ENCODE results near the gene GUCD1.
A peak's percentile ranks its signal among the peaks of the same experiment; 100 is the strongest.

The GUCD1 gene

DNA sequence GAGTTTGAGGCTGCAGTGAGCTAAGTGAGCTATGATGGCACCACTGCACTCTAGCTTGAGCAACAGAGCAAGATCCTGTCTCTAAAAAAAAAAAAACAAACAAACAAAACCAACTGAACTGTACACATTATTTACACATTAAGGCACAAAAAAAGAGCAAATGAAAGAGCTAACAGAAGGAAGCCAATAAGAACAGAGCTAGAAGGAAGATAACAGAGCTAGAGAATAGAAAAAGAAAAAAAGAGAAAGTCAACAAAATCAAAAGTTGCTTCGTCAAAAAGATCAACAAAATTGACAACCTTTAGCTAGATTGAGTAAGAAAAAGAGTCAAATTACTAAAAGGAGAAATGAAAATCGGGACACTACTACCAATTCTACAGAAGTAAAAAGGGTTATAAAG lies 25.0 kb downstream of the GUCD1 start:
- DNase-seq (ENCODE audit: low read depth, low spot score), result no peak
- H3K4me3 ChIP-seq (ENCODE audit: low read depth, low read length), result no peak overlapping the region
- ChIA-PET POLR2A (interaction anchor here (0.7 kb wide), 1 partner anchor 429 kb away, joined by 3 read pairs; no protein-coding TSS in a partner anchor), CTCF (interaction anchor here (0.6 to 6.0 kb wide), 7 partner anchors 8 to 206 kb away, joined by 3 to 39 read pairs (median 9); no protein-coding TSS in a partner anchor)
- TF ChIP-seq, protein P1, sequence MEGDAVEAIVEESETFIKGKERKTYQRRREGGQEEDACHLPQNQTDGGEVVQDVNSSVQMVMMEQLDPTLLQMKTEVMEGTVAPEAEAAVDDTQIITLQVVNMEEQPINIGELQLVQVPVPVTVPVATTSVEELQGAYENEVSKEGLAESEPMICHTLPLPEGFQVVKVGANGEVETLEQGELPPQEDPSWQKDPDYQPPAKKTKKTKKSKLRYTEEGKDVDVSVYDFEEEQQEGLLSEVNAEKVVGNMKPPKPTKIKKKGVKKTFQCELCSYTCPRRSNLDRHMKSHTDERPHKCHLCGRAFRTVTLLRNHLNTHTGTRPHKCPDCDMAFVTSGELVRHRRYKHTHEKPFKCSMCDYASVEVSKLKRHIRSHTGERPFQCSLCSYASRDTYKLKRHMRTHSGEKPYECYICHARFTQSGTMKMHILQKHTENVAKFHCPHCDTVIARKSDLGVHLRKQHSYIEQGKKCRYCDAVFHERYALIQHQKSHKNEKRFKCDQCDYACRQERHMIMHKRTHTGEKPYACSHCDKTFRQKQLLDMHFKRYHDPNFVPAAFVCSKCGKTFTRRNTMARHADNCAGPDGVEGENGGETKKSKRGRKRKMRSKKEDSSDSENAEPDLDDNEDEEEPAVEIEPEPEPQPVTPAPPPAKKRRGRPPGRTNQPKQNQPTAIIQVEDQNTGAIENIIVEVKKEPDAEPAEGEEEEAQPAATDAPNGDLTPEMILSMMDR (IDR thresholded peaks at IDR 0.05; ENCODE audit: insufficient read depth, low read length, missing control alignments), result no peak

DNA sequence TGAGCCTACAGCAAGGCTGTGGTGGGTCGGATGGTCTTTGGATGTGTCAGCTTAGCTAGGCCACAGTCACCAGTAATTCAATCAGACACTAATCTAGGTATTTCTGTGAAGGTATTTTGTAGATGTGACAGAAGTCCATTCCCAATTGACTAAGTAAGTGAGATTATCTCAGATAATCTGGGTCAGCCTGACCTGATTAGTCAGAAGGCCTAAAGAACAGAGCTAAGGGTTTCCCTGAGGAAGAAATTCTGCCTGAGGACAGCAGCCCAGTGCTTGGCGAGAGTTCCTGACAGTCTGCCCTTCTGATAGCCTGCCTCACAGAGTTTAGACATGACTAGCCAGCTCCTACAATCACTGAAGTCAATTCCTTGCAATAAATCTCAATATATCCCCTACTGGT lies 28.7 kb downstream of the GUCD1 start:
- ChIA-PET CTCF (interaction anchor here (0.6 to 7.9 kb wide), 32 partner anchors 8 to 335 kb away, joined by 3 to 122 read pairs (median 4); no protein-coding TSS in a partner anchor), POLR2A (no interaction called here)
- TF ChIP-seq, protein P1 (IDR thresholded peaks at IDR 0.05; ENCODE audit: insufficient read depth, low read length, missing control alignments), result no peak
- DNase-seq (ENCODE audit: low read depth, low spot score), result no peak
- H3K4me3 ChIP-seq (ENCODE audit: low read depth, low read length), result no peak overlapping the region

DNA sequence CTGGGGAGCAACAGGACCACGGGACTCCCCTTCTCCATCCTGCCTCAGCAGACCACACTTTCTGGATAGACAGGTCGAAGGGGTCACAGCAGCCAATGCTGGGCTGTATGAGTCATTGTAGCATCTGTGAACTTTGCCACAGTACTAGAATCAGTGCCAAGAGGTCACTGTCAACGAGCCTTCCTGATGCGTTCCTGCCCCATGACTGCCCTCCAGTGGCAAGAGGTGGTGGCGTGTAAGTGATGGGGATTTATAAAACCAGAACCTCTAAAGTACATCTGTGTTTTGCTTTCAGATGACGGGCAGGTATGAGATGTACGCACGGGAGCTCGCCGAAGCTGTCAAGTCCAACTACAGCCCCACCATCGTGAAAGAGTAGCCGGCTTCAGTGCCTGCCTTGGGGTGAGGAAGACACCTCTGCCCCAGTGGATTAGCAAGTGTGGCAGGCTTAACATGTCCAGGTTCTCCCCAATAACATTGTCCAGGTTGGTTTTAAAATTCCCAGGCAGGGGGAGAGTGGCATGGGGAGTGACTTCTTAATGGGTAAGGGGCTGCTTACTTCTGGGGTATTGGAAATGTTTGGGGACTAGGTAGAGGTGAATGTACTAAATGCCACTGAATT lies 29.4 kb downstream of the GUCD1 start:
- no peak overlapping the region for H3K4me3 ChIP-seq (ENCODE audit: low read depth, low read length)
- ChIA-PET POLR2A (interaction anchor here (0.6 kb wide), 1 partner anchor 1386 kb away, joined by 3 read pairs; no protein-coding TSS in a partner anchor), CTCF (interaction anchor here (0.6 to 7.9 kb wide), 30 partner anchors 8 to 334 kb away, joined by 3 to 122 read pairs (median 4); no protein-coding TSS in a partner anchor)
- no peak for DNase-seq (ENCODE audit: low read depth, low spot score)
- TF ChIP-seq, protein P1 (IDR thresholded peaks at IDR 0.05; ENCODE audit: insufficient read depth, low read length, missing control alignments), result peak; percentile 89

DNA sequence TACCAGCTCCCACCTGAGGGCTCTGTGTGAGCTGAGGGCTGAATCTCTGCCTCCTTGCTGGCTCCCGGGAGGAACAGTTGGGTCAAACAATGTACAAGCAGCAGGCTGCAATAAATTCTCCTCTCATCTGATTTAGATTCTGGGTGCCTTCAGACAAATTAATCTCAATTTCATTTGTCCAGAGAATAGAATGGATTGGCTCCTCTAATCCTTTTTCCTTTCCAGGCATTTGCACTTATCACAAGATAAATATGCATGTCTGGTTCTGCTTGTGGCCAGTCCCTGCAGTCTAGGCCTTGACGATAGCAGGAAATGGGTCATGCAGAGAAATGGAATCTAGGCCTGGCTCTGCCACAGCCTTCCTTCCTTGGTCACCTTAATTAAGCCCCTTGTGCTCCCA lies 31.1 kb downstream of the GUCD1 start:
- DNase-seq (ENCODE audit: low read depth, low spot score), result peak; percentile 55
- ChIA-PET POLR2A (no interaction called here), CTCF (interaction anchor here (0.7 to 7.9 kb wide), 10 partner anchors 9 to 200 kb away, joined by 3 to 122 read pairs (median 4); partner anchors contain the start of gene ADORA2A)
- no peak overlapping the region for H3K4me3 ChIP-seq (ENCODE audit: low read depth, low read length)
- TF ChIP-seq, protein P1 (IDR thresholded peaks at IDR 0.05; ENCODE audit: insufficient read depth, low read length, missing control alignments), result no peak

DNA sequence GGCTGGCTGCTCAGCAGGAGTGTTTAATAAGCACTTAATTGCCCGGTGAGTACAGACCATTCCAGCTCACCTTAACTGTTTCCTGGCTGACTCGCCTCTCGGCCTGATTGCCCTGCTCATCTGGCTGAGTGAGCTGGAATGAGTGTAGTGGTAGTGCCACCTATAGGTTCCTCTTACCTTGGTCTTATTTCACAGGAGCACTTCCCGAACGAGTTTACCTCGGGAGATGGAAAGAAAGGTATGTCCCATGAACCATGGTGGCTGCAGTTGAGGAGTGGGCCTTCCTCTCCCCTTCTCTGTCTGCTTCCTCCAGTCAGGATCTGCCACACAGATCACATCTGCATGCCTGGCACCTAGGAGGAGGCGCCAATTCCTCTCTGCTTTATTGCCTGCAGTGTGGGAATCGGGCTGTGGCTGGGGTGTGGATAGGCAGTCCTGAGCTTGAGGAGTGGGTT lies 33.1 kb downstream of the GUCD1 start:
- no peak for DNase-seq (ENCODE audit: low read depth, low spot score)
- POLR2A ChIA-PET, result no interaction called here
- TF ChIP-seq, protein P1 (IDR thresholded peaks at IDR 0.05; ENCODE audit: insufficient read depth, low read length, missing control alignments), result peak; percentile 32

DNA sequence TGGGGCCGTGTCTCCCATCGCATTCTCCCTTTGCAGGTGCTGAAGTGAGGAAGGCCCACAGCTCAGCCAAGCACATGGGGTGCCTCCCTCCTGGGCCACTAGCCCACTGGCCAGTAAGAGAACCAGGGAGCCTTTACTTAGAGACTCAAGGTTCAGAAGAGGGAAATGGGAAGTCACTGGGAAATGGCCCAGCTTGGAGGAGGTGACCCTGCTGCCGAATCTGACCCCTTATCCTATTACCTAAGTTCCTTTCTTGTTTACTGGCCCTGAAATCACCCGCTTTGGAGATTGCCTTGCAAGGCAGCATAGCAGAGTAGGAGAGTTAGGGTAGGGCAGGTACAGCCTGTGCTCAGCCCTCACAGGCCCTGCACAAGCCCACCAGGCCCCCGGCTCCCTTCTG lies 35.4 kb downstream of the GUCD1 start:
- TF ChIP-seq, protein P1 (IDR thresholded peaks at IDR 0.05; ENCODE audit: insufficient read depth, low read length, missing control alignments), result no peak
- no peak overlapping the region for H3K4me3 ChIP-seq (ENCODE audit: low read depth, low read length)
- ChIA-PET POLR2A (no interaction called here), CTCF (interaction anchor here (0.9 kb wide), 1 partner anchor 16 kb away, joined by 3 read pairs; no protein-coding TSS in a partner anchor)
- no peak for DNase-seq (ENCODE audit: low read depth, low spot score)

More for the DNA sequence above, 33.1 kb downstream of the GUCD1 start:
- no peak overlapping the region for H3K4me3 ChIP-seq (ENCODE audit: low read depth, low read length)
- CTCF ChIA-PET, result interaction anchor here (0.6 to 7.9 kb wide), 25 partner anchors 9 to 233 kb away, joined by 3 to 122 read pairs (median 4); partner anchors contain the start of gene ADORA2A
